HEK293 (cell line): ENCODE results near the gene TRAPPC5.

Experiments used
- HOXD13 ChIP-seq: sonication (generic); formaldehyde crosslinking; IDR thresholded peaks from 2 replicates; pipeline ENCODE4 v1.8.0; 2022; ENCODE audit warnings: missing genetic modification reagents, borderline replicate concordance
- MEIS1 ChIP-seq: sonication (generic); formaldehyde crosslinking; IDR thresholded peaks from 2 replicates; pipeline ENCODE4 v1.8.1; 2022; ENCODE audit warnings: missing genetic modification reagents, mild to moderate bottlenecking, borderline replicate concordance
- ZNF121 ChIP-seq: fragments of 450-650 bp; formaldehyde crosslinking; IDR thresholded peaks from 2 replicates; pipeline ENCODE4 v1.5.1; 2016; ENCODE audit warnings: missing biosample characterization, missing genetic modification characterization
- ZNF140 ChIP-seq: fragments of 450-650 bp; formaldehyde crosslinking; IDR thresholded peaks from 2 replicates; pipeline ENCODE4 v1.5.1; 2016; ENCODE audit warnings: missing biosample characterization, missing genetic modification characterization
- ZNF324 ChIP-seq: fragments of 450-650 bp; formaldehyde crosslinking; IDR thresholded peaks from 2 replicates; pipeline ENCODE4 v1.5.1; 2016; ENCODE audit warnings: missing biosample characterization, missing genetic modification characterization
- TF ChIP-seq, protein P1 (sequence below): fragments of 450-650 bp; formaldehyde crosslinking; IDR thresholded peaks from 2 replicates; pipeline ENCODE4 v1.5.1; 2016; ENCODE audit warnings: missing biosample characterization, missing genetic modification characterization
- TF ChIP-seq, protein P2 (sequence below): fragments of 450-650 bp; formaldehyde crosslinking; IDR thresholded peaks from 2 replicates; pipeline ENCODE4 v1.5.1; 2016; ENCODE audit warnings: missing biosample characterization, missing genetic modification characterization, low read depth
- TF ChIP-seq, protein P3 (sequence below): fragments of 450-650 bp; formaldehyde crosslinking; IDR thresholded peaks from 2 replicates; pipeline ENCODE4 v1.5.1; 2016; ENCODE audit warnings: missing biosample characterization, missing genetic modification characterization
- TF ChIP-seq, protein P4 (sequence below): fragments of 450-650 bp; formaldehyde crosslinking; IDR thresholded peaks from 2 replicates; pipeline ENCODE4 v1.5.1; 2017; ENCODE audit warnings: missing biosample characterization, missing genetic modification characterization
- TF ChIP-seq, protein P5 (sequence below): fragments of 450-650 bp; formaldehyde crosslinking; IDR thresholded peaks from 2 replicates; pipeline ENCODE4 v1.5.1; 2016; ENCODE audit warnings: missing biosample characterization, missing genetic modification characterization, borderline replicate concordance
- TF ChIP-seq, protein P6 (sequence below): fragments of 450-650 bp; formaldehyde crosslinking; IDR thresholded peaks from 2 replicates; pipeline ENCODE4; 2016; ENCODE audit warnings: missing biosample characterization, missing genetic modification characterization

DNA sequence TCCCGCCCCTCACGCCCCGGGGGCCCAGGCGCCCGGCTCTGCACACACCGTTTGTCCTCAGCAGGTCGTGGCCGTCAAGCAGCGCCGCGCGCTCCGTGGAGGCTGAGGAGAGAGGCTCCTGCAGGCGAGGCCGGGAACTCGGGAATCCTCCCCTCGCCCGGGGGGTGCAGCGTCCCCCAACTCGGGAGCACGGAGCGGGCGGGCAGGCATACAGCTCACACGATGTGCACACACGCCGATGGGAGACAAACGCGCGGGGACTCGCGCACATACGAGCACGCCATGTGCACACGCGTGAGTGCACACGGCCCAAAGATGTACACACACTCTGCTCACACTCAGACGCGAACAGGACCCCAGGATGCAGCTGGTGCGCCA is 50.6 kb downstream of the TRAPPC5 start:
- TF ChIP-seq ZNF140 (tag by site-specific recombination) (no peak), ZNF121 (tag by site-specific recombination) (no peak), MEIS1 (CRISPR knock-in tag) (no peak), ZNF324 (tag by site-specific recombination) (no peak), HOXD13 (no peak)
- TF ChIP-seq, protein P1, sequence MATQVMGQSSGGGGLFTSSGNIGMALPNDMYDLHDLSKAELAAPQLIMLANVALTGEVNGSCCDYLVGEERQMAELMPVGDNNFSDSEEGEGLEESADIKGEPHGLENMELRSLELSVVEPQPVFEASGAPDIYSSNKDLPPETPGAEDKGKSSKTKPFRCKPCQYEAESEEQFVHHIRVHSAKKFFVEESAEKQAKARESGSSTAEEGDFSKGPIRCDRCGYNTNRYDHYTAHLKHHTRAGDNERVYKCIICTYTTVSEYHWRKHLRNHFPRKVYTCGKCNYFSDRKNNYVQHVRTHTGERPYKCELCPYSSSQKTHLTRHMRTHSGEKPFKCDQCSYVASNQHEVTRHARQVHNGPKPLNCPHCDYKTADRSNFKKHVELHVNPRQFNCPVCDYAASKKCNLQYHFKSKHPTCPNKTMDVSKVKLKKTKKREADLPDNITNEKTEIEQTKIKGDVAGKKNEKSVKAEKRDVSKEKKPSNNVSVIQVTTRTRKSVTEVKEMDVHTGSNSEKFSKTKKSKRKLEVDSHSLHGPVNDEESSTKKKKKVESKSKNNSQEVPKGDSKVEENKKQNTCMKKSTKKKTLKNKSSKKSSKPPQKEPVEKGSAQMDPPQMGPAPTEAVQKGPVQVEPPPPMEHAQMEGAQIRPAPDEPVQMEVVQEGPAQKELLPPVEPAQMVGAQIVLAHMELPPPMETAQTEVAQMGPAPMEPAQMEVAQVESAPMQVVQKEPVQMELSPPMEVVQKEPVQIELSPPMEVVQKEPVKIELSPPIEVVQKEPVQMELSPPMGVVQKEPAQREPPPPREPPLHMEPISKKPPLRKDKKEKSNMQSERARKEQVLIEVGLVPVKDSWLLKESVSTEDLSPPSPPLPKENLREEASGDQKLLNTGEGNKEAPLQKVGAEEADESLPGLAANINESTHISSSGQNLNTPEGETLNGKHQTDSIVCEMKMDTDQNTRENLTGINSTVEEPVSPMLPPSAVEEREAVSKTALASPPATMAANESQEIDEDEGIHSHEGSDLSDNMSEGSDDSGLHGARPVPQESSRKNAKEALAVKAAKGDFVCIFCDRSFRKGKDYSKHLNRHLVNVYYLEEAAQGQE (tag by site-specific recombination) = no peak
- TF ChIP-seq, protein P2, sequence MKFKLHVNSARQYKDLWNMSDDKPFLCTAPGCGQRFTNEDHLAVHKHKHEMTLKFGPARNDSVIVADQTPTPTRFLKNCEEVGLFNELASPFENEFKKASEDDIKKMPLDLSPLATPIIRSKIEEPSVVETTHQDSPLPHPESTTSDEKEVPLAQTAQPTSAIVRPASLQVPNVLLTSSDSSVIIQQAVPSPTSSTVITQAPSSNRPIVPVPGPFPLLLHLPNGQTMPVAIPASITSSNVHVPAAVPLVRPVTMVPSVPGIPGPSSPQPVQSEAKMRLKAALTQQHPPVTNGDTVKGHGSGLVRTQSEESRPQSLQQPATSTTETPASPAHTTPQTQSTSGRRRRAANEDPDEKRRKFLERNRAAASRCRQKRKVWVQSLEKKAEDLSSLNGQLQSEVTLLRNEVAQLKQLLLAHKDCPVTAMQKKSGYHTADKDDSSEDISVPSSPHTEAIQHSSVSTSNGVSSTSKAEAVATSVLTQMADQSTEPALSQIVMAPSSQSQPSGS (tag by site-specific recombination) = no peak
- TF ChIP-seq, protein P3, sequence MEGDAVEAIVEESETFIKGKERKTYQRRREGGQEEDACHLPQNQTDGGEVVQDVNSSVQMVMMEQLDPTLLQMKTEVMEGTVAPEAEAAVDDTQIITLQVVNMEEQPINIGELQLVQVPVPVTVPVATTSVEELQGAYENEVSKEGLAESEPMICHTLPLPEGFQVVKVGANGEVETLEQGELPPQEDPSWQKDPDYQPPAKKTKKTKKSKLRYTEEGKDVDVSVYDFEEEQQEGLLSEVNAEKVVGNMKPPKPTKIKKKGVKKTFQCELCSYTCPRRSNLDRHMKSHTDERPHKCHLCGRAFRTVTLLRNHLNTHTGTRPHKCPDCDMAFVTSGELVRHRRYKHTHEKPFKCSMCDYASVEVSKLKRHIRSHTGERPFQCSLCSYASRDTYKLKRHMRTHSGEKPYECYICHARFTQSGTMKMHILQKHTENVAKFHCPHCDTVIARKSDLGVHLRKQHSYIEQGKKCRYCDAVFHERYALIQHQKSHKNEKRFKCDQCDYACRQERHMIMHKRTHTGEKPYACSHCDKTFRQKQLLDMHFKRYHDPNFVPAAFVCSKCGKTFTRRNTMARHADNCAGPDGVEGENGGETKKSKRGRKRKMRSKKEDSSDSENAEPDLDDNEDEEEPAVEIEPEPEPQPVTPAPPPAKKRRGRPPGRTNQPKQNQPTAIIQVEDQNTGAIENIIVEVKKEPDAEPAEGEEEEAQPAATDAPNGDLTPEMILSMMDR (tag by site-specific recombination) = no peak
- TF ChIP-seq, protein P4, sequence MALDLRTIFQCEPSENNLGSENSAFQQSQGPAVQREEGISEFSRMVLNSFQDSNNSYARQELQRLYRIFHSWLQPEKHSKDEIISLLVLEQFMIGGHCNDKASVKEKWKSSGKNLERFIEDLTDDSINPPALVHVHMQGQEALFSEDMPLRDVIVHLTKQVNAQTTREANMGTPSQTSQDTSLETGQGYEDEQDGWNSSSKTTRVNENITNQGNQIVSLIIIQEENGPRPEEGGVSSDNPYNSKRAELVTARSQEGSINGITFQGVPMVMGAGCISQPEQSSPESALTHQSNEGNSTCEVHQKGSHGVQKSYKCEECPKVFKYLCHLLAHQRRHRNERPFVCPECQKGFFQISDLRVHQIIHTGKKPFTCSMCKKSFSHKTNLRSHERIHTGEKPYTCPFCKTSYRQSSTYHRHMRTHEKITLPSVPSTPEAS (tag by site-specific recombination) = no peak
- TF ChIP-seq, protein P5, sequence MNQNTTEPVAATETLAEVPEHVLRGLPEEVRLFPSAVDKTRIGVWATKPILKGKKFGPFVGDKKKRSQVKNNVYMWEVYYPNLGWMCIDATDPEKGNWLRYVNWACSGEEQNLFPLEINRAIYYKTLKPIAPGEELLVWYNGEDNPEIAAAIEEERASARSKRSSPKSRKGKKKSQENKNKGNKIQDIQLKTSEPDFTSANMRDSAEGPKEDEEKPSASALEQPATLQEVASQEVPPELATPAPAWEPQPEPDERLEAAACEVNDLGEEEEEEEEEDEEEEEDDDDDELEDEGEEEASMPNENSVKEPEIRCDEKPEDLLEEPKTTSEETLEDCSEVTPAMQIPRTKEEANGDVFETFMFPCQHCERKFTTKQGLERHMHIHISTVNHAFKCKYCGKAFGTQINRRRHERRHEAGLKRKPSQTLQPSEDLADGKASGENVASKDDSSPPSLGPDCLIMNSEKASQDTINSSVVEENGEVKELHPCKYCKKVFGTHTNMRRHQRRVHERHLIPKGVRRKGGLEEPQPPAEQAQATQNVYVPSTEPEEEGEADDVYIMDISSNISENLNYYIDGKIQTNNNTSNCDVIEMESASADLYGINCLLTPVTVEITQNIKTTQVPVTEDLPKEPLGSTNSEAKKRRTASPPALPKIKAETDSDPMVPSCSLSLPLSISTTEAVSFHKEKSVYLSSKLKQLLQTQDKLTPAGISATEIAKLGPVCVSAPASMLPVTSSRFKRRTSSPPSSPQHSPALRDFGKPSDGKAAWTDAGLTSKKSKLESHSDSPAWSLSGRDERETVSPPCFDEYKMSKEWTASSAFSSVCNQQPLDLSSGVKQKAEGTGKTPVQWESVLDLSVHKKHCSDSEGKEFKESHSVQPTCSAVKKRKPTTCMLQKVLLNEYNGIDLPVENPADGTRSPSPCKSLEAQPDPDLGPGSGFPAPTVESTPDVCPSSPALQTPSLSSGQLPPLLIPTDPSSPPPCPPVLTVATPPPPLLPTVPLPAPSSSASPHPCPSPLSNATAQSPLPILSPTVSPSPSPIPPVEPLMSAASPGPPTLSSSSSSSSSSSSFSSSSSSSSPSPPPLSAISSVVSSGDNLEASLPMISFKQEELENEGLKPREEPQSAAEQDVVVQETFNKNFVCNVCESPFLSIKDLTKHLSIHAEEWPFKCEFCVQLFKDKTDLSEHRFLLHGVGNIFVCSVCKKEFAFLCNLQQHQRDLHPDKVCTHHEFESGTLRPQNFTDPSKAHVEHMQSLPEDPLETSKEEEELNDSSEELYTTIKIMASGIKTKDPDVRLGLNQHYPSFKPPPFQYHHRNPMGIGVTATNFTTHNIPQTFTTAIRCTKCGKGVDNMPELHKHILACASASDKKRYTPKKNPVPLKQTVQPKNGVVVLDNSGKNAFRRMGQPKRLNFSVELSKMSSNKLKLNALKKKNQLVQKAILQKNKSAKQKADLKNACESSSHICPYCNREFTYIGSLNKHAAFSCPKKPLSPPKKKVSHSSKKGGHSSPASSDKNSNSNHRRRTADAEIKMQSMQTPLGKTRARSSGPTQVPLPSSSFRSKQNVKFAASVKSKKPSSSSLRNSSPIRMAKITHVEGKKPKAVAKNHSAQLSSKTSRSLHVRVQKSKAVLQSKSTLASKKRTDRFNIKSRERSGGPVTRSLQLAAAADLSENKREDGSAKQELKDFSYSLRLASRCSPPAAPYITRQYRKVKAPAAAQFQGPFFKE (tag by site-specific recombination) = no peak
- TF ChIP-seq, protein P6, sequence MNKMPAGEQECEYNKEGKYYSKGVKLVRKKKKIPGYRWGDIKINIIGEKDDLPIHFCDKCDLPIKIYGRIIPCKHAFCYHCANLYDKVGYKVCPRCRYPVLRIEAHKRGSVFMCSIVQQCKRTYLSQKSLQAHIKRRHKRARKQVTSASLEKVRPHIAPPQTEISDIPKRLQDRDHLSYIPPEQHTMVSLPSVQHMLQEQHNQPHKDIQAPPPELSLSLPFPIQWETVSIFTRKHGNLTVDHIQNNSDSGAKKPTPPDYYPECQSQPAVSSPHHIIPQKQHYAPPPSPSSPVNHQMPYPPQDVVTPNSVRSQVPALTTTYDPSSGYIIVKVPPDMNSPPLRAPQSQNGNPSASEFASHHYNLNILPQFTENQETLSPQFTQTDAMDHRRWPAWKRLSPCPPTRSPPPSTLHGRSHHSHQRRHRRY (tag by site-specific recombination) = no peak
